Motor neuron (in vitro differentiated cells): ENCODE measurements around the gene UTP25. TPM values are rescaled to one million over a fixed set of nuclear protein-coding genes. Genes with fewer than 3 reads are reported as not detected.
A peak's percentile ranks its signal among the peaks of the same experiment; 100 is the strongest.

Experiments
- ATAC-seq, 8 experiments: fragments of 200-7000 bp; cut with Tn5 transposase; replicated peaks in 6 of 8; 2 replicates each; pipeline ENCODE4 v1.8.0; 2021; ENCODE audit warnings: mild to moderate bottlenecking in 8 of 8, moderate library complexity in 8 of 8
- H3K27ac ChIP-seq, 2 donors: fragments of 250-450 bp; sonication (Bioruptor Pico); 2 replicates each; pipeline ENCODE4 v1.9.0; 2021; ENCODE audit warnings: antibody characterized with exemption in 2 of 2, mild to moderate bottlenecking in 2 of 2, moderate library complexity in 1 of 2
- H3K4me1 ChIP-seq, 2 donors: fragments of 250-450 bp; sonication (Bioruptor Pico); replicated peaks in 1 of 2; 2 replicates each; pipeline ENCODE4 v1.6.1; 2021; ENCODE audit warnings: antibody characterized with exemption in 2 of 2, mild to moderate bottlenecking in 2 of 2, moderate library complexity in 1 of 2
- H3K4me3 ChIP-seq, 5 donors: fragments of 250-450 bp; sonication (Bioruptor Pico); 2 replicates each; pipeline ENCODE4 v1.9.0; 2021; ENCODE audit warnings: antibody characterized with exemption in 5 of 5, mild to moderate bottlenecking in 5 of 5, moderate library complexity in 4 of 5
- WGBS, 10 experiments: fragments of 450-650 bp; shearing (Covaris generic); methylation state at CpG; one replicate each; pipeline ENCODE4 v1.0.0; 2022; 5-methylcytosine and 5-hydroxymethylcytosine counted together
- in situ Hi-C, 9 experiments: fragments of 400-800 bp; cut with MboI; loops; one replicate each; pipeline ENCODE4 v1.15.0; 2021; ENCODE audit warnings: low sequenced_read_pairs in 9 of 9, low pct_unique_long_range_greater_than_20kb in 2 of 9; ENCODE audit not compliant: unreplicated experiment in 9 of 9
- total RNA-seq, 8 experiments: library from RNA; unstranded; fragments of 300-600 nt; gene quantifications; 2 replicates each; pipeline versions ENCODE4 v1.2.3 to v1.2.4, GENCODE V29; 2022

Gene UTP25
- total RNA-seq, 8 experiments from 2014 or later, result 6.3 to 11.9 (median 8.7) TPM

DNA sequence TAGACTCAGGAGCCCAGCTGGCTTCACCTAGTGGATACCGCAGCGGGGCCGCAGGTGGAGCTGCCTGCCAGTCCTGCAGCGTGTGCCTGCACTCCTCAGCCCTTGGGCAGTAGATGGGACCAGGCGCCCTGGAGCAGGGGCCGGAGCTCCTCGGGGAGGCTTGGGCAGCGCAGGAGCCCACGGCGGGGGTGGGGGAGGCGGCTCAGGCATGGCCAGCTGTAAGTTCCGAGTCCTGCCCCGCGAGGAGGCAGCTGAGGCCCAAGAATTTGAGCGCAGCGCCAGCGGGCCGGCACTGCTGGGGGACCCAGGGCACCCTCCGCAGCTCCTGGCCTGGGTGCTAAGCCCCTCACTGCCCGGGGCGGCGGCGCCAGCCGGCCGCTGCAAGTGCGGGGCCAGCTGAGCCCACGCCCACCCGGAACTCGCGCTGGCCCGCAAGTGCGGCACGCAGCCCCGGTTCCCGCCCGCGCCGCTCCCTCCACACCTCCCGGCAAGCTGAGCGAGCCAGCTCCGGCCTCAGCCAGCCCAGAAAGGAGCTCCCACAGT, 30.9 kb downstream of the UTP25 start:
- in situ Hi-C loops, result loop anchor here in 4 of 9 experiments (25.0 kb wide), 2 partner anchors 129 to 454 kb away; no protein-coding TSS in a partner anchor
- WGBS, 10 experiments, result 80 to 94% (median 85%) methylated on average over 1 to 8 of the region's 41 CpGs; no CpG with 5 or more reads in 7 of the 10 experiments
- Histone ChIP-seq H3K4me3 (no peak overlapping the region), H3K4me1 (no peaks in the 10 kb centered on the region), H3K27ac (no peak overlapping the region)
- ATAC-seq, result no peak

DNA sequence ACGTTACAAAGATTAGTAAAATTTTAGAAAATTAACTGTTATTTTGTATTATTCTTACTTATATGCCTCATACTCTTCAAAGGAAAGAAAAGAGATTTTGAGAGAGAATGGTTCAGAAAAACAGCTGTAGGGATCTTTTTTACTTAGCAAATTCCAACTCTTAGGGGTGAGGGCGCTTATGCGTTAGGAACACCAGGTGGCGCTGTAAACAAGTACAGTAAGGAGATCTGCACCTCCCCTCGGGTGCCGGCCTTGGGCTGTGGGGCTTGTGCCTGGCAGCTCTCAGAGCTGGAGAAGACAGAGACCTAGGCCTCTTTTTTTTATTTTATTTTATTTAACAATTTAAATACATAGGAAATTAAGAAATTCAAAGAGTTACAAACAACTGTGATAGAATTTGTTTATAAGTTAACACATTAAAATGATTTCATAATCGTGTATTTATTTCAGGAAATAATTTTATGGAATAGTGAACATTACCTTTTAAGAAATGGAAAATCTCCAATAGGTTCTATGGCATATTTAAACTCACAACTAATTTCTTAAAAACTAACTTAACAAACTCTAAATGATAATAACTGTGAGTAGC, 32.6 kb downstream of the UTP25 start:
- Histone ChIP-seq H3K27ac (no peak overlapping the region), H3K4me1 (no peaks in the 10 kb centered on the region), H3K4me3 (no peak overlapping the region)
- WGBS, 10 experiments, result 0 to 27% (median 13%) methylated on average over 1 to 7 of the region's 7 CpGs
- in situ Hi-C loops, result loop anchor here in 8 of 9 experiments (10.0 to 25.0 kb wide), 4 partner anchors 124 to 454 kb away; no protein-coding TSS in a partner anchor
- ATAC-seq, result peak; percentile 80 to 97 (median 94)

DNA sequence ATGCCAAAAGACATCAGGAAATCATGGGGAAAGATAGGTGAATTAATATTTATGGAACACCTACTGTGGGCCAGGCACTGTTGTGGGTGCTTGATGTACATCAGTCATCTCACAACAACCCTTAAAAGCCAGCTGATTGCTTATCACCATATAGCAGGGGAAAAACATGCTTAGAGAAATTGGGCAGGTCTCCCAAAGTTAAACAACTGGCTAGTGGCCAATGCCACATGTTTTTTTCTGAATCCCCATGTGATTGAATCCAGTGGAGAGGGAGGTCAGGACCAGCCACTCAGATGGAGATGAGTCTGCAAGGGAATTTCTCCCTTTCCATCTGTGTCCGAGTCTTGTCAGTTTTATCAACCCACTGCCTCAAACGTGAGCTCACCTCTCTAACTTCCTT, 33.5 kb downstream of the UTP25 start:
- ATAC-seq, result no peak
- WGBS, 10 experiments, result 50 to 100% (median 93%) methylated on average over 1 to 2 of the region's 2 CpGs; no CpG with 5 or more reads in 3 of the 10 experiments
- H3K4me1 ChIP-seq, result no peaks in the 10 kb centered on the region
- no peak overlapping the region for H3K27ac ChIP-seq
- no peak overlapping the region for H3K4me3 ChIP-seq
- in situ Hi-C loops, result loop anchor here in 8 of 9 experiments (10.0 to 25.0 kb wide), 4 partner anchors 124 to 454 kb away; no protein-coding TSS in a partner anchor

- in situ Hi-C loops, result loop anchor here in 8 of 9 experiments (10.0 to 25.0 kb wide), 4 partner anchors 122 to 452 kb away; no protein-coding TSS in a partner anchor
- H3K27ac ChIP-seq, result no peak overlapping the region
- H3K4me3 ChIP-seq, result no peak overlapping the region
- peak; percentile 25 to 81 (median 64) for ATAC-seq
- H3K4me1 ChIP-seq, result no peaks in the 10 kb centered on the region
- whole genome bisulfite sequencing, 10 experiments, result 18 to 59% (median 34%) methylated on average over 1 to 12 of the region's 16 CpGs
Observed at GRCh38 chr1:209862391-209863356, 34.9 kb downstream of the UTP25 start.

DNA sequence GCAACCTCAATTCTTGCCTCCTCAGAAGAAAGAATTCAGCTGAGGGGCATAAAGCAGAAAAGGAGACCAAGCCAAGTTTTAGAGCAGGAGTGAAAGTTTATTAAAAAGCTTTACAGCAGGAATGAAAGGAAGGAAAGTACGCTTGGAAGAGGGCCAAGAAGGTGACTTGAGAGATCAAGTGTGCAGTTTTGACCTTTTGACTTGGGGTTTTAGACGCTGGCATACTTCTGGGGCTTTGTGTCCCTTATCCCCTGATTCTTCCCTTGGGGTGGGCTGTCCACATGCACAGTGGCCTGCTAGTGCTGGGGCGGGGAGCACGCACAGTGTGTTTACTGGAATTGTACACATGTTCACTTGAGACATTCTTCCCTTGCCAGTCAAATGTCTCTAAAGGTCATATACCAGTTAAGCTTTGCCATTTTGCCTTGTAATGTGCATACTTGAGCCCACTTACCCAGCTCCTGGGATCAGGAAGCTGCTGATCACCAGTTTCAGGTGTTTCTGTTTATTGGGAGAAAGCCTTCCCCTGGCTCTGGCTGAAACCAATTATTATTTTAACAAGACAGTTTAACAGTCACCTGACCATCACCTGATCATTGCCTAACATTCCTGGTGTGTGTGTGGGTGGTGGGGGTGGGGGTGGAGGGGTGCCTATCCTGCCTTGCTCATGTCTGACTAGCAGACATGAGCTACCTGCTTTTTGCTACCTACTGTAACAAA, 36.2 kb downstream of the UTP25 start:
- ATAC-seq, result no peak
- WGBS, 10 experiments, result 40 to 100% (median 81%) methylated on average over 1 to 4 of the region's 4 CpGs; no CpG with 5 or more reads in 3 of the 10 experiments
- in situ Hi-C loops, result loop anchor here in 8 of 9 experiments (10.0 to 25.0 kb wide), 4 partner anchors 121 to 451 kb away; no protein-coding TSS in a partner anchor
- H3K4me3 ChIP-seq, result no peak overlapping the region
- no peak overlapping the region for H3K27ac ChIP-seq
- H3K4me1 ChIP-seq, result no peaks in the 10 kb centered on the region

GRCh38 chr1:209866201-209866600, 38.4 kb downstream of the UTP25 start:
- in situ Hi-C loops, result loop anchor here in 8 of 9 experiments (10.0 to 25.0 kb wide), 4 partner anchors 119 to 449 kb away; no protein-coding TSS in a partner anchor
- Histone ChIP-seq H3K4me3 (no peak overlapping the region), H3K27ac (no peak overlapping the region), H3K4me1 (peaks cover 3 to 7% of the 10 kb centered on the region in 2 donors)
- 0 to 100% (median 70%) methylated on average over 1 of the region's 1 CpG; no CpG with 5 or more reads in 3 of the 10 experiments for WGBS, 10 experiments
- ATAC-seq, result no peak

DNA sequence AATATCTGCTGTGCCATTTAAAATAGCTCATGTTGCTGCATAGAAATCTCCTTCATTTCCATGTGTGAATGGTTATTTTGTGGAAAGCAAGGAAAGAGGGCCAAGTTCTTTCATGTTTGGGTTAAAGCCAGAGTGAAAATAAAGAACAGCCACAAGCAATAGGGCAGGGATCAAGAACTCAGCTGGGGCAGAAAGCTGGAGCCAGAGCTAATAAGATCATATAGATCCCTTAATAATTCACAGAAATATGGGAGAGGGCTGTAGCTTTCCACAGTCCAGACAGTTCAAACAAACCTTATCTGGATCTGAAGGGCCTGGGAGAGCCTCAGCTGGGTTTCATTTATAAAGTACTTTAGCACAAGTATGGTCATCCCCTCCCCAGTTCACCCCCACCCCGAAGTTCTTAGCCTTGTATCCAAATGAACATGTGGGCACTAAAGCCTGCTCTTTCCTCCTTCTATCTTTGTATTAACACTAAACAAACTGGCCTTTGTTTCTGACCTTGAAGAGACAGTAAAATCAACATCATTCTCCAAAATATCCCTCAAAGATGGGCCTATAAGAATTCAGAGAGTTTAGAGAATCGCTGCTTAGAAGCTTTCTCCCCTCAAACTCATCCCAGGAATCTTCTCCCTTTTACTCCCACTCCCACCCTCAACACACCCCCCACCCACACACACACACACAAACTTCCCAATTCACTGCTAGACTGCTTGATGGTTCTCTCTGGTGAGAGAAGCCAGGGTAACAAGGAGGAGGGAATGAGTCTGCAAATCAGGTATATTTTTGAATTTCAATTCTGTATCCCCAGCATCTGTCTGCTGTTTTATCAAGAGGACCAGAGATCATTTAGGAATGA, 41.7 kb downstream of the UTP25 start:
- Histone ChIP-seq H3K27ac (peak overlapping the region in 1 of 2 donors; percentile 14), H3K4me1 (peaks cover 3 to 7% of the 10 kb centered on the region in 2 donors), H3K4me3 (no peak overlapping the region)
- in situ Hi-C loops, result loop anchor here in 8 of 9 experiments (10.0 to 25.0 kb wide), 4 partner anchors 115 to 445 kb away; no protein-coding TSS in a partner anchor
- WGBS, 10 experiments, result 0 to 100% (median 40%) methylated on average over 1 to 2 of the region's 2 CpGs; no CpG with 5 or more reads in 4 of the 10 experiments
- ATAC-seq, result peak in 1 of 8 experiments; percentile 15

GRCh38 chr1:209870151-209870831, 42.5 kb downstream of the UTP25 start:
- H3K4me3 ChIP-seq, result no peak overlapping the region
- 4 to 70% (median 56%) methylated on average over 2 to 4 of the region's 4 CpGs for WGBS, 10 experiments
- peak overlapping the region in 1 of 2 donors; percentile 14 for H3K27ac ChIP-seq
- ATAC-seq, result peak in 3 of 8 experiments; percentile 41 to 61 (median 43)
- H3K4me1 ChIP-seq, result peaks cover 3 to 7% of the 10 kb centered on the region in 2 donors
- in situ Hi-C loops, result loop anchor here in 4 of 9 experiments (25.0 kb wide), 2 partner anchors 117 to 442 kb away; no protein-coding TSS in a partner anchor

- no peak for ATAC-seq
- 0 to 100% (median 27%) methylated on average over 1 of the region's 1 CpG; no CpG with 5 or more reads in 2 of the 10 experiments for WGBS, 10 experiments
- H3K4me1 ChIP-seq, result peaks cover 7 to 10% of the 10 kb centered on the region in 2 donors
- no peak overlapping the region for H3K27ac ChIP-seq
- H3K4me3 ChIP-seq, result no peak overlapping the region
- in situ Hi-C loops, result loop anchor here in 4 of 9 experiments (25.0 kb wide), 2 partner anchors 116 to 441 kb away; no protein-coding TSS in a partner anchor
Observed at GRCh38 chr1:209871006-209871405, 43.2 kb downstream of the UTP25 start.

- in situ Hi-C loops, result loop anchor here in 4 of 9 experiments (25.0 kb wide), 2 partner anchors 116 to 441 kb away; no protein-coding TSS in a partner anchor
Observed at GRCh38 chr1:209871430-209871829, 43.7 kb downstream of the UTP25 start.

More at GRCh38 chr1:209871430-209871829, 43.7 kb downstream of the UTP25 start:
- WGBS, 10 experiments, result 49 to 100% (median 83%) methylated on average over 1 to 2 of the region's 2 CpGs
- Histone ChIP-seq H3K27ac (no peak overlapping the region), H3K4me3 (no peak overlapping the region), H3K4me1 (peaks cover 7 to 10% of the 10 kb centered on the region in 2 donors)
- ATAC-seq, result no peak
